LNCaP clone FGC (cell line): ENCODE measurements around the gene MATN1.
"Not testable (repeated sequence)": the region's sequence is repeated elsewhere in the genome, so short reads cannot be mapped to it uniquely, and the experiment has no call there.

ENCODE experiments used
- DNase-seq: peaks from one replicate; pipeline ENCODE4 v3.0.0-alpha.2; 2011; ENCODE audit warnings: low read depth
- H3K4me3 ChIP-seq: 2 replicates; pipeline ENCODE4 v1.5.1; 2011; ENCODE audit warnings: mild to moderate bottlenecking, low read depth, low read length, control low read depth
- CTCF ChIP-seq: IDR thresholded peaks from 2 replicates; pipeline ENCODE4 v1.5.1; 2012; ENCODE audit warnings: mild to moderate bottlenecking; ENCODE audit not compliant: control insufficient read depth, insufficient read depth; ENCODE audit errors: extremely low read depth

The MATN1 gene

GRCh38 chr1:30689901-30690645, 33.3 kb downstream of the MATN1 start:
- H3K4me3 ChIP-seq: no peak overlapping the region
- no peak for DNase-seq
- TF ChIP-seq CTCF: no peak

- TF ChIP-seq CTCF: no peak
- no peak for DNase-seq
- H3K4me3 ChIP-seq: no peak overlapping the region
Measured at GRCh38 chr1:30688920-30689794, 34.2 kb downstream of the MATN1 start.

GRCh38 chr1:30688516-30688915, 34.9 kb downstream of the MATN1 start:
- DNase-seq, H3K4me3 ChIP-seq: not testable (repeated sequence)

GRCh38 chr1:30687886-30688285, 35.5 kb downstream of the MATN1 start:
- no peak for TF ChIP-seq CTCF
- H3K4me3 ChIP-seq: no peak overlapping the region
- DNase-seq: no peak

GRCh38 chr1:30686236-30686935, 37.0 kb downstream of the MATN1 start:
- no peak for TF ChIP-seq CTCF
- no peak overlapping the region for H3K4me3 ChIP-seq
- no peak for DNase-seq

- no peak for TF ChIP-seq CTCF
- H3K4me3 ChIP-seq: no peak overlapping the region
- no peak for DNase-seq
Measured at GRCh38 chr1:30685796-30686165, 37.6 kb downstream of the MATN1 start.
